ENCODE results near the gene HERC5.

DNA sequence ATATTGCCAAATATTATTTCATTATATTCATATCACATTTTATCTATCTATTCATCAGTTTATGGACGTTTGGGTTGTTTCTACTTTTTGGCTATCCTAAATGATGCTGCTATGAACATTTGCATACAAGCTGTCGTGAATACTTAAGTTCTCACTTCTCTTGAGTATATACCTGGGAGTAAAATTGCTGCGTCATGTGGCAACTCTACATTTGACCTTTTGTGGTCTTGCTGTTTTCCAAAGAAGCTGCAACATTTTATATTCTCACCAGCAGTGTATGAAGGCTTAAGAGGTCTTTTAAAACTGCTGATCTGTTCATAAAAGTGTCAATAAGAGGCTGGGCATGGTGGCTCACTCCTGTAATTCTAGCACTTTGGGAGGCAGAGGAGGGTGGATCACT is 60.9 kb downstream of the HERC5 start:
- TF ChIP-seq, protein P1, sequence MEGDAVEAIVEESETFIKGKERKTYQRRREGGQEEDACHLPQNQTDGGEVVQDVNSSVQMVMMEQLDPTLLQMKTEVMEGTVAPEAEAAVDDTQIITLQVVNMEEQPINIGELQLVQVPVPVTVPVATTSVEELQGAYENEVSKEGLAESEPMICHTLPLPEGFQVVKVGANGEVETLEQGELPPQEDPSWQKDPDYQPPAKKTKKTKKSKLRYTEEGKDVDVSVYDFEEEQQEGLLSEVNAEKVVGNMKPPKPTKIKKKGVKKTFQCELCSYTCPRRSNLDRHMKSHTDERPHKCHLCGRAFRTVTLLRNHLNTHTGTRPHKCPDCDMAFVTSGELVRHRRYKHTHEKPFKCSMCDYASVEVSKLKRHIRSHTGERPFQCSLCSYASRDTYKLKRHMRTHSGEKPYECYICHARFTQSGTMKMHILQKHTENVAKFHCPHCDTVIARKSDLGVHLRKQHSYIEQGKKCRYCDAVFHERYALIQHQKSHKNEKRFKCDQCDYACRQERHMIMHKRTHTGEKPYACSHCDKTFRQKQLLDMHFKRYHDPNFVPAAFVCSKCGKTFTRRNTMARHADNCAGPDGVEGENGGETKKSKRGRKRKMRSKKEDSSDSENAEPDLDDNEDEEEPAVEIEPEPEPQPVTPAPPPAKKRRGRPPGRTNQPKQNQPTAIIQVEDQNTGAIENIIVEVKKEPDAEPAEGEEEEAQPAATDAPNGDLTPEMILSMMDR (IDR thresholded peaks at IDR 0.05 in 2 of 3, conservative IDR thresholded peaks at IDR 0.05 in 1 of 3; ENCODE audit: borderline replicate concordance in 1 of 3, insufficient read depth in 1 of 3, low read depth in 2 of 3, low read length in 2 of 3) = no peak
- TF ChIP-seq EGR1 (IDR thresholded peaks at IDR 0.05; ENCODE audit: low read depth) = no peak
- TF ChIP-seq, protein P2, sequence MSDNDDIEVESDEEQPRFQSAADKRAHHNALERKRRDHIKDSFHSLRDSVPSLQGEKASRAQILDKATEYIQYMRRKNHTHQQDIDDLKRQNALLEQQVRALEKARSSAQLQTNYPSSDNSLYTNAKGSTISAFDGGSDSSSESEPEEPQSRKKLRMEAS (IDR thresholded peaks at IDR 0.05) = no peak
- TF ChIP-seq EZH2 (IDR thresholded peaks at IDR 0.05) = no peak
- TF ChIP-seq, protein P3, sequence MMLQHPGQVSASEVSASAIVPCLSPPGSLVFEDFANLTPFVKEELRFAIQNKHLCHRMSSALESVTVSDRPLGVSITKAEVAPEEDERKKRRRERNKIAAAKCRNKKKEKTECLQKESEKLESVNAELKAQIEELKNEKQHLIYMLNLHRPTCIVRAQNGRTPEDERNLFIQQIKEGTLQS (IDR thresholded peaks at IDR 0.05) = no peak
- no peak for TF ChIP-seq CEBPB (IDR thresholded peaks at IDR 0.05; ENCODE audit: low read depth)
- no peak for TF ChIP-seq POLR2AphosphoS5 (IDR thresholded peaks at IDR 0.05; ENCODE audit: low read depth, low read length)
- TF ChIP-seq POLR2A (IDR thresholded peaks at IDR 0.05; ENCODE audit: borderline replicate concordance, extremely low read depth, insufficient read depth, insufficient read length) = no peak
- no peak for TF ChIP-seq SP1 (IDR thresholded peaks at IDR 0.05; ENCODE audit: low read depth)
- no peak for TF ChIP-seq JUND (IDR thresholded peaks at IDR 0.05)
- TF ChIP-seq EZH2phosphoT487 (IDR thresholded peaks at IDR 0.05; ENCODE audit: borderline replicate concordance) = no peak
- TF ChIP-seq FOSL1 (IDR thresholded peaks at IDR 0.05; ENCODE audit: low read depth) = no peak
